Activated T-helper 1 cell treated with anti-CD3 and anti-CD28 coated beads, Interleukin-12 subunit alpha, Interleukin-12 subunit beta, Interleukin-2, Interleukin-4 antibody, amounts not matched to agents 30 ng/mL and 10 ng/mL and 1 ng/mL, durations not matched to agents 14 hours and 24 hours and 36 hours (primary cell): Measurements from ENCODE around the gene COL15A1. TPM values are rescaled to one million over a fixed set of nuclear protein-coding genes. Genes with fewer than 3 reads are reported as not detected.

Experiments
- DNase-seq: peaks from one replicate; pipeline ENCODE4 v3.0.0; 2021; ENCODE audit warnings: low spot score
- H3K27ac Mint-ChIP-seq: one replicate; pipeline ENCODE4 v1.8.0; 2021; ENCODE audit warnings: mild to moderate bottlenecking, mixed read lengths
- H3K27me3 Mint-ChIP-seq: one replicate; pipeline ENCODE4 v1.8.0; 2022; ENCODE audit warnings: mild to moderate bottlenecking, moderate library complexity, mixed read lengths; ENCODE audit not compliant: insufficient read depth
- H3K36me3 Mint-ChIP-seq: one replicate; pipeline ENCODE4 v1.8.0; 2021; ENCODE audit warnings: low read depth, mixed read lengths
- H3K4me1 Mint-ChIP-seq: one replicate; pipeline ENCODE4 v1.8.0; 2021; ENCODE audit warnings: low read depth, mixed read lengths
- H3K4me3 Mint-ChIP-seq: one replicate; pipeline ENCODE4 v1.8.0; 2021; ENCODE audit warnings: mild to moderate bottlenecking, moderate library complexity, mixed read lengths
- H3K9me3 Mint-ChIP-seq: one replicate; pipeline ENCODE4 v1.8.0; 2021; ENCODE audit warnings: mixed read lengths
- intact Hi-C: fragments of 100-400 bp; cut with micrococcal nuclease; formaldehyde crosslinking; loops from one replicate; pipeline ENCODE4 v1.15.1; 2024
- total RNA-seq: library from RNA; stranded (reverse); gene quantifications from 2 replicates; pipeline ENCODE4 v1.2.3, GENCODE V29; 2022

Gene COL15A1
- total RNA-seq, 1 donor from 2014 or later: 0.05 TPM

DNA sequence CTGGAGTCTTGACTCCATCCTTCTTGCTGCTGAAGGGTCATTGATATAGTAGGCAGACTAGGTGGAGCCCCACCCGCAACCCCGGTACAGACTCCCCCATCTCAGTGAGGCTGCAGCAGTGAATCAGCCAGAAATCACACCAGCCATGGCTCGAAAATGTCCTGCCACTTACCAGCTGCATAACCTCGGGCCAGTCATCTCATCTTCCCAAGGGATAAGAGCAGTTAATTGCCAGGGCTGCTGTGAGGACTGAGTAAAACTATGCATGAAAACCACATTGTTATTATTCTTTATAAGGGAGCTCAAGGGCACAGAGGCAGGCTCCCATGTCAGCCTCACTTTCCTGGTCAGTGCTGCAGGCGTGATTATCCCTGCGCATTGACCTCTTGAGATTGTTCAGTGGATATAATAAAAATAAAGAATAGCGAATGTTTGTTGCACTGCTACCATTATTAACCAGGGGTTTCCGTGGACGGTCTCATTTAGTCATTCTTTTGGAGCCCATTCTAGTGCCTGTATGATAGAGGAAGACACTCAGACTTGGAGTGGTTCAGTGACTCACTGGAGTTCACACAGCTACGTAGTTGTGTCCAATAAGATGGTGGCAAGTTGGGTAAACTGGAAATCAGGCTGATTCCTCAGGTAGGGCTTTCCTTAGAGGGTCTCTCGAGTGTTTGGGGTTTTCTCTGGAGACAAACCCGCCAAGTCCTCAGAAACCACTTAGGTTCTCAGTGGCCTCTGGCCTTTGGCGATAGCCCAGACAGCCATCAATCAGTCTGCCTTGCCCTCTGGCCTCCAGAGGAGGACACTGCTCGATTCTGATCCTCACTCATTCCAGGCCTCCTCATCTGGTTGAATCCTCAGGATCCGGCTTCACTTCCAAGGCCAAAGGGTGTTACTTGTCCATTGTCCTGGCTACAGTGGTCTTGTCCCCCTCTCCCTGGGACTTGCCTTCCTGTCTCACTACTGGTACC lies 39.9 kb downstream of the COL15A1 start:
- no peaks in the 10 kb centered on the region for H3K36me3 Mint-ChIP-seq
- intact Hi-C loops: no loop called here
- no peak overlapping the region for H3K4me3 Mint-ChIP-seq
- H3K4me1 Mint-ChIP-seq: peaks cover under 1% of the 10 kb centered on the region
- peaks cover 19% of the 10 kb centered on the region for H3K27me3 Mint-ChIP-seq
- no peak overlapping the region for H3K27ac Mint-ChIP-seq
- no peaks in the 10 kb centered on the region for H3K9me3 Mint-ChIP-seq
- no peak for DNase-seq

DNA sequence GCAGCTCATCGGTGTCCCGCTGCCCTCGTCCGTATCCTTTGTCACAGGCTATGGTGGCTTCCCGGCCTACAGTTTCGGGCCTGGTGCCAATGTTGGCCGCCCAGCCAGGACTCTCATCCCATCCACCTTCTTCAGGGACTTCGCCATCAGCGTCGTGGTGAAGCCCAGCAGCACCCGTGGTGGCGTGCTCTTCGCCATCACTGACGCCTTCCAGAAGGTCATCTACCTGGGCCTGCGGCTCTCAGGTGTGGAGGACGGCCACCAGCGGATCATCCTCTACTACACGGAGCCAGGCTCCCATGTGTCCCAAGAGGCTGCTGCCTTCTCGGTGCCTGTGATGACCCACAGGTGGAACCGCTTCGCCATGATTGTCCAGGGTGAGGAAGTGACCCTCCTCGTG lies 41.9 kb downstream of the COL15A1 start:
- H3K27ac Mint-ChIP-seq: no peak overlapping the region
- intact Hi-C loops: no loop called here

DNA sequence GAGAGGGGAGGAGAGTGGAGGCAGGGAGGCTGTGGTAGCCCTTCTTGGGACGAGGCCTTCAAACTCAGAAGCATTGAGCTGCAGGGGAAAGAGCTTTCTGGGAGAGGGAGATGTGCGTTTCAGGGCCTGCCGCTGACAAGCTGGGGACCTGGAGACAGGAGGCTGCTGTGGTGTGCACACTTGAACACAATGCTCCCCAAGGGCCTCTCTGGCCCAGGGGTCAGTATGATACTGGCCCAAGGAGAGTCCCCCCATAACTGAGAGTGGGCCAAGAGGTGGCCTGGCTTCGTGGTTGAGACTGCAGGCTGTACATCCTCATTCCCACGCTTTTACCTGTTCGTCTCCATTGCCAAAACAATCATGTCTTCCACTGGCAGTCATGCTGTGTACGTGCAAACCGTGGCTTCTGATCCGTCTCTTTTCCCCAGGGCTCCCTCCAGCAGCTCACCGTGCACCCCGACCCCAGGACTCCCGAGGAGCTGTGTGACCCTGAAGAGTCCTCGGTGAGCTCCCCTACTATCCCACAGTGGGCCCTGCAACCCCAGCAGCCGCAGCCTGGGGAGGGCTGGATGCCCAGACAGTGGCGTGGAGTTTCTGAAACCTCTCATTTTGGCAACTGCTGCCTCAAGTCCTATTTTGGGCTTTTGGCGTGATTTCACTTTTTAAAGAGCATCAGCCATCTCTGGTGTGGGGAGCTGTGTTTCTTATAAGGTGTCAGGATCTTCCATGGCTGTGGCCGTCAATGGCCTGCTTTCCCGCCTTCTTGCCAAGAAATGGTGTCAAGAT lies 43.4 kb downstream of the COL15A1 start:
- no peaks in the 10 kb centered on the region for H3K36me3 Mint-ChIP-seq
- H3K4me3 Mint-ChIP-seq: no peak overlapping the region
- no peak for DNase-seq
- H3K4me1 Mint-ChIP-seq: no peaks in the 10 kb centered on the region
- H3K9me3 Mint-ChIP-seq: no peaks in the 10 kb centered on the region
- H3K27ac Mint-ChIP-seq: no peak overlapping the region
- intact Hi-C loops: no loop called here
- H3K27me3 Mint-ChIP-seq: peaks cover 9% of the 10 kb centered on the region

More for the DNA sequence above, 41.9 kb downstream of the COL15A1 start:
- no peaks in the 10 kb centered on the region for H3K9me3 Mint-ChIP-seq
- no peak for DNase-seq
- H3K4me1 Mint-ChIP-seq: no peaks in the 10 kb centered on the region
- H3K4me3 Mint-ChIP-seq: no peak overlapping the region
- H3K27me3 Mint-ChIP-seq: peaks cover 9% of the 10 kb centered on the region
- no peaks in the 10 kb centered on the region for H3K36me3 Mint-ChIP-seq

DNA sequence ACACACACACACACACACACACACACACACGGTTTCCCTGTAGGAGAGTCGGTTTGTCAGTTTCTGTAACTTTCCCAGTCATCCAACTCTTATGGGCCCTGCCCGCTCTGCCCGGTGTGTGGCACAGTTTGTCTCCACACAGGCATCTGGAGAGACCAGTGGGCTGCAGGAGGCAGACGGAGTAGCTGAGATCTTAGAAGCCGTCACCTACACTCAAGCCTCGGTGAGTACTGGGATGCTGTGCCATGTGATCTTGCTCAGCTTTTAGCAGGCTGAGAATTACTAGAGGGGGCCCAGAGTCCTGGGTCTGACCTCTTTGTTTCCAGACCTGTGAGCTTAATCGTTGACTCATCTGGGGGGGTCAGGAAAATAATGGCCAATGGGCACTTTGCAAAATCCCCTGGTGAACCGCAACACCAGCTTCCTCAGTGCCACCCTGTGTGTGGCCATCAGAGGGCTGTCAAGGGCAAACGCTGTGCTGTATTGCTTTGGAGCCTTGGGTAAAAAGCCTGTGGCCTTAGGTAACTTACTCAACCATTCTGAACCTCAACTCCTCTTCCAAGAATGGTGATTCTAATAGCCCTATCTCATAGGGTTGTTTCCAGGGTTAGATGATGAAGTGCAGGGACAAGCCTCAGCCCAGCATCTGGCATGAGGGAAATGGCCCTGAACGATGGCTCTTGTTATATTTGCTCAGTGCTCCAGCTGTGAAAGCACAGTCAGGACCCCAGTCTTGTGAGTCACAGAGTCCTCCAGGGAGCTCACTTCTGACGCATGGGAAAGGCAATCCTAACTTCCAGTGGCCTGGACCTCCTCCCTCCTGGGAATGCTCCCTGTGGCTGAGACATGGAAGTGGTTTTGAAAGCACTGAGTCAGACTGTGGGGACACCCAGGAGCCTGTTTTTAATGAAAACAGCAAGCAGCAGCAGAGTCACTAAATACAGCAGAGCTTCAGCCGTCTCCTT lies 45.6 kb downstream of the COL15A1 start:
- DNase-seq: no peak
- Mint-ChIP-seq H3K36me3 (peaks cover 2% of the 10 kb centered on the region), H3K27ac (no peak overlapping the region), H3K9me3 (no peaks in the 10 kb centered on the region), H3K4me3 (no peak overlapping the region), H3K4me1 (peaks cover 11% of the 10 kb centered on the region), H3K27me3 (peaks cover 3% of the 10 kb centered on the region)
- intact Hi-C loops: no loop called here

DNA sequence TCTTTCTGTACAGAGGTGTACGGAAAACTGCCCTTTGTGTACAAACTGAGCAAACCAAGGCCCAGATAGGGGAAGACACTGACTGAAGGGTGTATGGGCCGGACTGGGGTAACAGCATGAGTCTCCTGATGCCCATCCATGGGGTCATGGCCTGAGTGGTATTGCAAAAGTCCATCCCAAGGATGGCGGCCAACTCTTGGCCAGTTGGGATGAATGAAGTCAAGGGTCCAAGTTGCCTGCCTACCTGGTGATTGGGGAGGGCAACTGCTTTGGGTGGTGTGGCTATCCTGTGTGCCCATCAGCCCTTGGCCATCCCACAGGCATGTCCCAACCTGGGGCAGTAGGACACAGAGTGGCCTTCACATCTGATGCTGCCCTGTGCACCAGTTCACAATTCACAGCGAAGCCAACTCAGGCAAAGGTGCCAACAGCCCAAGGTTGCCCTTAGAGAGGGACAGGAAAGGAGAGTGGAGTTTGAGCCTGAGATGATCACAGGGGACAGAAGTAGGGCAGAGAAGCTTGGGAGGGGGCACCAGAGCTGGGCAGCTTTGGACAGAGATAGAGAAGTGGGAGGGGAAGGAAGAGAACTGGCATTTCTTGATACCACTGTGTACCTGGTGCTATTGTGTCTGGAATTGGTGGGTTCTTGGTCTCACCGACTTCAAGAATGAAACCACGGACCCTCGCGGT lies 46.6 kb downstream of the COL15A1 start:
- no peak overlapping the region for H3K27ac Mint-ChIP-seq
- no peak overlapping the region for H3K4me3 Mint-ChIP-seq
- peaks cover 8% of the 10 kb centered on the region for H3K27me3 Mint-ChIP-seq
- no peaks in the 10 kb centered on the region for H3K9me3 Mint-ChIP-seq
- intact Hi-C loops: no loop called here
- H3K36me3 Mint-ChIP-seq: peaks cover 2% of the 10 kb centered on the region
- H3K4me1 Mint-ChIP-seq: peaks cover 15% of the 10 kb centered on the region
- DNase-seq: no peak

DNA sequence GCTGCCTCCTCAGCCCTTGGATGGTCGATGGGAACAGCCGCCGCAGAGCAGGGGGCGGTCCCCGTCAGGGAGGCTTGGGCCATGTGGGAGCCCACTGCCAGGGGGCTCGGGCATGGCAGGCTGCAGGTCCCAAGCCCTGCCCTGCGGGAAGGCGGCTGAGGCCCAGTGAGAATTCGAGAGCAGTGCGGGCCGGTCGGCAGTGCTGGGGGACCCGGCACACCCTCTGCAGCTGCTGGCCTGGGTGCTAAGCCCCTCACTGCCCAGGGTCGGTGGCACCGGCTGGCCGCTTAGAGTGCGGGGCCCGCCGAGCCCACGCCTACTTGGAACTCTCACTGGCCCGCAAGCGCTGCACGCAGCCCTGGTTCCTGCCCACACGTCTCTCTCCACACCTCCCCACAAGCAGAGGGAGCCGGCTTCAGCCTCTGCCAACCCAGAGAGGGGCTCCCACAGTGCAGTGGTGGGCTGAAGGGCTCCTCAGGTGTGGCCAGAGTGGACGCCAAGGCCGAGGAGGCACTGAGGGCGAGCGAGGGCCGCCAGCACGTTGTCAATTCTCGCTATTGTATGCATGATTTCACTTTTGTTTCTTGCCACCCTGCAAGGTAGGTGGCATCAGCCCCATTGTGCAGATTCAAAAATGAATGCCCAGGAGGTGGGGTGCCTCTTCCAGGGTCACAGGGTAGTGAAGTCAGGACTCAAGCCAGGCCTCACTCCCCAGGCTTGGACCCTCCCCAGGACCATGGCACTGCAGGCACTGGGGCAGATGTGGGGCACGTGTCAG lies 48.6 kb downstream of the COL15A1 start:
- H3K27me3 Mint-ChIP-seq: peaks cover 11% of the 10 kb centered on the region
- no peak overlapping the region for H3K27ac Mint-ChIP-seq
- no peak overlapping the region for H3K4me3 Mint-ChIP-seq
- H3K36me3 Mint-ChIP-seq: peaks cover 4% of the 10 kb centered on the region
- peaks cover 20% of the 10 kb centered on the region for H3K4me1 Mint-ChIP-seq
- no peak for DNase-seq
- intact Hi-C loops: no loop called here
- no peaks in the 10 kb centered on the region for H3K9me3 Mint-ChIP-seq

DNA sequence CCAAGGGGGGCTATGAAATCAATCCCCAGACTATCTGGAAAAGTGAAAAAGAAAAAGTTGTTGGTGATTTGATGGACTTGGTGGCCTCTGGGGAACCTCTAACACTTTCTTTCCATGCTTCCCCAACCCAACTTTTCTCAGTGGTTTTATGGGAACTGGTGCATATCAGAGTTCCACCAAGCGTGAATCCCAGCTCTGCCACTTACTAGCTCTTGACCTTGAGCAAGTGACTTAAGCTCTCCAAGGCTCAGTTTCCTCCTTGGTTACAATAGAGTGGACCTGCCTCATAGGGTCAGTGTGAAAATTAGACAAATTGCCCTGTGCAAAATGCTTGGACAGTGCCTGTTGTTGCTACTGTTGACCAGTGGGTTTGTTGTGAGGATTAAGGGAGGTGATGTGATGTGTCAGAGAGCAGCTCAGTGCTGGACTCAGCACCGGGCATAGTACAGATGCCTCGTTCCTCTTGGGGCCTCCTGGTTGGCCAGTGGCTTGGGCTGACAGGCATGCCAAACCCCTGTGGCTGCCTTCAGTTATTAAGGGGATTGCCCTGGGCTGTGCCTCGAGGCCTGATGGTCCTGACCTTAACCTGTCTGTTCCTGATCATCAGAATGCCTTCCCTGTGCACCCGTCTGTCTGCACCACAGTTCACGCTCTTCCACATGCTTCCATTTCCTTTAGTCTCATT lies 49.3 kb downstream of the COL15A1 start:
- H3K4me3 Mint-ChIP-seq: peak overlapping the region; percentile 21
- no peak for DNase-seq
- peak overlapping the region; percentile 1 for H3K27ac Mint-ChIP-seq
- peaks cover 4% of the 10 kb centered on the region for H3K36me3 Mint-ChIP-seq
- H3K4me1 Mint-ChIP-seq: peaks cover 20% of the 10 kb centered on the region
- peaks cover 18% of the 10 kb centered on the region for H3K27me3 Mint-ChIP-seq
- intact Hi-C loops: no loop called here
- H3K9me3 Mint-ChIP-seq: no peaks in the 10 kb centered on the region

DNA sequence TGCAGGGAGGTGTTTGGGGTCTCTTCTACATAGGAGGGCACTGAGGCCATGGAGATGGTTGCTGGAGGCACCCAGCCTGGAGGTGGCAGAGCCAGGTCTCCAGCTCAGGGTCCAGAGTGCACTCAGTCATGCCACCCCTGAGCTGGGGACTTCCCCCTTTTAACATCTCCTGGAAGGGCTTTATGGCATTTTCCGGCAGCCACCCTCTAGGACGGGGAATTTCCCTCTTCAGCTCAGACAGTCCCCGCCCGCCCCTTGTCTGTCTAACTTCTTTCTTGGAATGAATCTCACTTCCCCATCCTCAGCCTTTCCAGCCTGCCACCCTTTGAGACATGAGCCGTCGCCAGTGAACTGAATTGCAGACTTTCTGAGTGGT lies 49.9 kb downstream of the COL15A1 start:
- Mint-ChIP-seq H3K27ac (peak overlapping the region; percentile 1), H3K4me1 (peaks cover 20% of the 10 kb centered on the region), H3K36me3 (peaks cover 4% of the 10 kb centered on the region), H3K27me3 (peaks cover 21% of the 10 kb centered on the region), H3K9me3 (no peaks in the 10 kb centered on the region), H3K4me3 (peak overlapping the region; percentile 21)
- intact Hi-C loops: no loop called here
- peak; percentile 33 for DNase-seq

DNA sequence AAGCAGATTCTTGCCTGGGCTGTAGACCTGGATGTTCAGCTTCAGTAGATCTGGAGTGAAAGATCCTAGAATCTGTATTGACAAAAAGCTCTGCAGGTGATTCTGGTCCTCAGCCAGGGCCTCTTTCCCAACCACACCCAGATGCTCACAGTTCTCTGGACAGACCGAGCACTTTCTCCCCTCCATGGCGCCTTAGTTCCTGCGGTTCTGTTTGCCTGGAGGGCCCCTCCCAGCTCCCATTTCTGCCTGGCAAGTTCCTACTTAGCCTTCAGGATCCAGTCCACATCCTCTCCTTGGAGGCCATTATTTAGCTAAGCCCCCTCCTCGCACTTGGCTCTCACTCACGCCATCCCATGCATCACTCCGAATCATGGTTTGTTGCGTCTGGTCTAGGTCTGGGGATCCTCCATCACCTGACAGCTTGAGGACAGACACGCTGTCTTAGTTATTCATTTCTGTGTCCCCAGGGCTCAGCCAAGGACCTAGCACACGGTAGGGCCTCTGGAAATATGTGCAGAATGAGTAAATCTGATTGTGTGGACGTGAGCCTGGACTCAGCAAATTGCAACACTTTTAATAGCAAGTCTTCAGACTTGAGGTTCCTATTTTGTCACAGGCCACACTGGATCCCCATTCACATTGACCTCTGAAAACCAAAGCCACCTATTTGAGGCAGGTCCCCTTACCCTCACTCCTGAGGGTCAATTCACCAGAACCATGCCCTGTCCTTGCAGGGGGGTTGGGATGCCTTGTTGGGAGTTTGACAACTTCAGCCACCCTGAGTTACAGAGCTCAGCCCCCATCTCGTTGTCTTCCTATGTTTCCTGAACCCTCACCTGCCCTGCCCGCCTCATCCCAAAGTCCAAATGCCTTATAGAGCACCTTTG lies 50.7 kb downstream of the COL15A1 start:
- intact Hi-C loops: no loop called here
- H3K4me3 Mint-ChIP-seq: no peak overlapping the region

DNA sequence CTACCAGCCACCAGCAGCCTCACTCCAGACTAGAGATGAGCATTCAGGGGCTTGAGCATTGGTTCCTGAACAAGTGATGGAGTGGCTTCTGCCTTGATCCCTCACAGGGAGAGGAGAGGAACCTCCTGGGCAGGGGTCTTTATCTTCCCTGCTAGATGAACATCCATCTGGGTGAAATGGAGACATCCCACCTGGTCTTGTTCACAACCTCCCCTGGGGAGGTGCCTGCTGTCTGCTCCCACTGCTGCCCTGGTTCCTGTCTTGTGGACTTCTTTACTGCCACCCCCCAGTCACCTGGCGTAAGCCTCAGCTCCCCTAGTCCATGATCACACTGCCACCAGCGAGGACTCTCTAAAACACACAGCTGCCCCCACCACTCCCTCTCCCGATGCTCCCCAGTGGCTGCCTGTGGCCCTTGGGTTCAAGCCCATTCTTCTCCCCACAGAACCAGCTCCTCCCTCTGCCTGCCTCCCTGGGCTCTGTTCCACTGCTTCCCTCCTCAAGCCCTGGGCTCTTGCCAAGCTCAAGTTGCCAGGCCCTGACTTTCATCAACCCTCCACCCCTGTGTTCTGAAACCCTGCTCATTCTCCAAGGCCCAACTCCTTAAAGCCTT lies 51.5 kb downstream of the COL15A1 start:
- Mint-ChIP-seq H3K27ac (peak overlapping the region; percentile 46), H3K27me3 (peaks cover 21% of the 10 kb centered on the region), H3K4me1 (peaks cover 20% of the 10 kb centered on the region), H3K9me3 (no peaks in the 10 kb centered on the region), H3K36me3 (peaks cover 4% of the 10 kb centered on the region), H3K4me3 (peak overlapping the region; percentile 29)
- intact Hi-C loops: no loop called here
- no peak for DNase-seq

More for the DNA sequence above, 50.7 kb downstream of the COL15A1 start:
- H3K27me3 Mint-ChIP-seq: peaks cover 21% of the 10 kb centered on the region
- no peak overlapping the region for H3K27ac Mint-ChIP-seq
- H3K36me3 Mint-ChIP-seq: peaks cover 4% of the 10 kb centered on the region
- H3K4me1 Mint-ChIP-seq: peaks cover 20% of the 10 kb centered on the region
- H3K9me3 Mint-ChIP-seq: no peaks in the 10 kb centered on the region
- DNase-seq: no peak
